ENCODE measurements around the gene HUWE1.

DNA sequence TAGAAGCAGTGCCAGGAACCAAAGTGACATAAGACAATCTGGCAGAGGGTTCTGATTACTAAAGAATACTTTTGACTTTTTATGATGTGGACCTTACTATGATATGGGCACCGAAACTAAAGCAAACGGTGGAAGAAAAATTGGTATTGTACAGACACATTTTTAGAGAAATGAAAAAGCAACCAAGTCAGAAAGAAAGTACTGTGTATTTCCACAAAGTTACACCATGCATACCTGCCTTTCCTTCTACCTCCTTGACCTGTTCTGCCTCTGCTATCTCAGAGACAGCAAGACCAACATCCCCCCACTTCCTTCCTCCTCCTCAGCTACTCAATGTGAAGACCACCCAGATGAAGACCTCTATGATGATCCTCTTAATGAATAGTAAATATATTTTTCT lies 88.3 kb downstream of the HUWE1 start:
- TF ChIP-seq, protein P1, sequence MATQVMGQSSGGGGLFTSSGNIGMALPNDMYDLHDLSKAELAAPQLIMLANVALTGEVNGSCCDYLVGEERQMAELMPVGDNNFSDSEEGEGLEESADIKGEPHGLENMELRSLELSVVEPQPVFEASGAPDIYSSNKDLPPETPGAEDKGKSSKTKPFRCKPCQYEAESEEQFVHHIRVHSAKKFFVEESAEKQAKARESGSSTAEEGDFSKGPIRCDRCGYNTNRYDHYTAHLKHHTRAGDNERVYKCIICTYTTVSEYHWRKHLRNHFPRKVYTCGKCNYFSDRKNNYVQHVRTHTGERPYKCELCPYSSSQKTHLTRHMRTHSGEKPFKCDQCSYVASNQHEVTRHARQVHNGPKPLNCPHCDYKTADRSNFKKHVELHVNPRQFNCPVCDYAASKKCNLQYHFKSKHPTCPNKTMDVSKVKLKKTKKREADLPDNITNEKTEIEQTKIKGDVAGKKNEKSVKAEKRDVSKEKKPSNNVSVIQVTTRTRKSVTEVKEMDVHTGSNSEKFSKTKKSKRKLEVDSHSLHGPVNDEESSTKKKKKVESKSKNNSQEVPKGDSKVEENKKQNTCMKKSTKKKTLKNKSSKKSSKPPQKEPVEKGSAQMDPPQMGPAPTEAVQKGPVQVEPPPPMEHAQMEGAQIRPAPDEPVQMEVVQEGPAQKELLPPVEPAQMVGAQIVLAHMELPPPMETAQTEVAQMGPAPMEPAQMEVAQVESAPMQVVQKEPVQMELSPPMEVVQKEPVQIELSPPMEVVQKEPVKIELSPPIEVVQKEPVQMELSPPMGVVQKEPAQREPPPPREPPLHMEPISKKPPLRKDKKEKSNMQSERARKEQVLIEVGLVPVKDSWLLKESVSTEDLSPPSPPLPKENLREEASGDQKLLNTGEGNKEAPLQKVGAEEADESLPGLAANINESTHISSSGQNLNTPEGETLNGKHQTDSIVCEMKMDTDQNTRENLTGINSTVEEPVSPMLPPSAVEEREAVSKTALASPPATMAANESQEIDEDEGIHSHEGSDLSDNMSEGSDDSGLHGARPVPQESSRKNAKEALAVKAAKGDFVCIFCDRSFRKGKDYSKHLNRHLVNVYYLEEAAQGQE (IDR thresholded peaks at IDR 0.05; ENCODE audit: insufficient read depth in 1 of 2, low read depth in 2 of 2, low read length in 2 of 2): no peak
- no peak for TF ChIP-seq POLR2AphosphoS5 (IDR thresholded peaks at IDR 0.05; ENCODE audit: low read depth, low read length)
- TF ChIP-seq FOXP2 (optimal IDR thresholded peaks at IDR 0.05; ENCODE audit: borderline replicate concordance, extremely low read depth, extremely low read length, insufficient read depth): no peak
- no peak for TF ChIP-seq TAF1 (IDR thresholded peaks at IDR 0.05; ENCODE audit: borderline replicate concordance, insufficient read depth, low read length)
